Measurements from ENCODE around the gene OSBPL3.
A peak's percentile ranks its signal among the peaks of the same experiment; 100 is the strongest.

The OSBPL3 gene

GRCh38 chr7:24757353-24758275 lies 222.4 kb downstream of the OSBPL3 start, which contains the start of gene GSDME:
GSDME (minus strand) TSS chr7:24757464; CDS start chr7:24749774, 7,690 bp downstream.
- H3K27me3 ChIP-seq = peaks cover 29 to 52% (median 44%) of the 10 kb centered on the region in 11 experiments
- 0 out of 22 replicates have a peak, but pooled peaks cover 0 to 6% (median 0%) of the 10 kb centered on the region in 11 experiments for H3K9me3 ChIP-seq (replicated peaks in 1 of 11)
- TF ChIP-seq Cebpa-rat (IDR thresholded peaks at IDR 0.05) = no peak
- H3K9ac ChIP-seq = peak within 1 kb of the TSS; percentile 67 to 81 (median 79)
- H3K4me1 ChIP-seq = peaks cover 13 to 34% (median 30%) of the 10 kb centered on the region in 10 experiments; a peak in 18 of 20 replicates
- H3K36me3 ChIP-seq = no peaks in the 10 kb centered on the region
- peak within 1 kb of the TSS; percentile 25 to 79 (median 71); a peak in 21 of 22 replicates for H3K27ac ChIP-seq
- H3K4me2 ChIP-seq = peak within 1 kb of the TSS; percentile 72 to 98 (median 92)
- H3K4me3 ChIP-seq = peak within 1 kb of the TSS; percentile 58 to 82 (median 72)
- peaks cover 0 to 8% (median 0%) of the 10 kb centered on the region in 11 experiments; a peak in 1 of 22 replicates for H4K20me1 ChIP-seq

GRCh38 chr7:24756545-24757352 lies 223.2 kb downstream of the OSBPL3 start:
- peaks cover 29 to 52% (median 44%) of the 10 kb centered on the region in 11 experiments for H3K27me3 ChIP-seq
- H3K27ac ChIP-seq = peak overlapping the region; percentile 25 to 79 (median 71); a peak in 21 of 22 replicates
- no peak for TF ChIP-seq Cebpa-rat (IDR thresholded peaks at IDR 0.05)
- peak overlapping the region; percentile 58 to 82 (median 72) for H3K4me3 ChIP-seq
- 0 out of 22 replicates have a peak, but pooled peaks cover 0 to 6% (median 0%) of the 10 kb centered on the region in 11 experiments for H3K9me3 ChIP-seq (replicated peaks in 1 of 11)
- H4K20me1 ChIP-seq = peaks cover 0 to 8% (median 0%) of the 10 kb centered on the region in 11 experiments; a peak in 1 of 22 replicates
- peak overlapping the region; percentile 67 to 81 (median 79) for H3K9ac ChIP-seq
- peak overlapping the region; percentile 72 to 98 (median 92) for H3K4me2 ChIP-seq
- peaks cover 13 to 35% (median 30%) of the 10 kb centered on the region in 10 experiments; a peak in 18 of 20 replicates for H3K4me1 ChIP-seq
- H3K36me3 ChIP-seq = no peaks in the 10 kb centered on the region

GRCh38 chr7:24755541-24756407 lies 224.2 kb downstream of the OSBPL3 start:
- Histone ChIP-seq H3K27me3 (peaks cover 29 to 52% (median 44%) of the 10 kb centered on the region in 11 experiments), H3K9ac (peak overlapping the region in 1 of 11 experiments; percentile 77; a peak in 1 of 22 replicates), H3K36me3 (no peaks in the 10 kb centered on the region), H3K27ac (peak overlapping the region in 4 of 11 experiments; percentile 58 to 77 (median 68); a peak in 4 of 22 replicates), H3K9me3 (replicated peaks in 1 of 11) (0 out of 22 replicates have a peak, but pooled peaks cover 0 to 1% (median 0%) of the 10 kb centered on the region in 11 experiments), H3K4me1 (peaks cover 13 to 35% (median 30%) of the 10 kb centered on the region in 10 experiments; a peak in 18 of 20 replicates), H3K4me2 (peak overlapping the region; percentile 72 to 98 (median 92)), H4K20me1 (peaks cover 0 to 8% (median 0%) of the 10 kb centered on the region in 11 experiments; a peak in 1 of 22 replicates), H3K4me3 (peak overlapping the region in 4 of 10 experiments; percentile 58 to 82 (median 66); a peak in 3 of 20 replicates)
- TF ChIP-seq Cebpa-rat (IDR thresholded peaks at IDR 0.05) = no peak

GRCh38 chr7:24754906-24755506 lies 225.0 kb downstream of the OSBPL3 start:
- peaks cover 29 to 52% (median 44%) of the 10 kb centered on the region in 11 experiments for H3K27me3 ChIP-seq
- H3K9me3 ChIP-seq (replicated peaks in 1 of 11) = no peaks in the 10 kb centered on the region
- no peak overlapping the region for H3K9ac ChIP-seq
- H3K36me3 ChIP-seq = no peaks in the 10 kb centered on the region
- no peak overlapping the region for H3K4me3 ChIP-seq
- H3K4me2 ChIP-seq = peak overlapping the region in 9 of 11 experiments; percentile 72 to 98 (median 92); a peak in 18 of 22 replicates
- H3K4me1 ChIP-seq = peaks cover 13 to 35% (median 30%) of the 10 kb centered on the region in 10 experiments; a peak in 18 of 20 replicates
- H3K27ac ChIP-seq = no peak overlapping the region
- no peak for TF ChIP-seq Cebpa-rat (IDR thresholded peaks at IDR 0.05)
- H4K20me1 ChIP-seq = peaks cover 0 to 8% (median 0%) of the 10 kb centered on the region in 11 experiments; a peak in 1 of 22 replicates

DNA sequence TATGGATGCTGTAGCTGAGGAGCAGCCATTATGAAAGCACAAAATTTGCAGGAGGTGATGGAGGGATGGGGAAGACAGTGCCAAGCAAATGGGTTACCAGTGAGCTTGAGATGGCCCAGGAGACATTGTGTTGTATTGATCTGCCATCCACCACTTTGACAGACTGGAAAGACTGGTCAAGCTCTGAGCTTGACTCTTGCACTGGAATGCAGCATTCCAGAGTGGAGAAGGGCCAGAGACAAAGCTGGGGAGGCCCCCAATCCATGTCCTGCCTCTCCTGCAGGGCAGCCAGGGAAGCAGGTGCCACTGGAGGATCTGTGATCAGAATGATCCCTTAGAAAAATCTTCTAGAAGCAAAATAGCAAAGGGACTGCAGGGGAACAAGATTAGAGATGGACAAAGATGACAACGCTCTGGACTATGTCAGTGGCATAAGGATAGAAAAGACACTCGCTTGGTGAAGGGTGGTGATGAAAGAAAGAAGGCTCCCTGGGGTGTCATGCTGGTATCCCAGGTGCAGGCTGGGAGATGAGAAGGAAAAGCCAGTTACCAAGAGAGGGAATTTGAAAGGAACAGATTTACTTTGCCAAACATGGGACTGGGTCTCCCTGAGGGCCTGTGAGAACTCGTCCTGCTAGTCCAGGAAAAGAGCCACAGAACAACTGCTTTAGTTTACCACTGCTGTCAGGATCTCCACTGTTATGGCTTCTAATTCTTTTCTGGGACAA lies 227.7 kb downstream of the OSBPL3 start:
- peaks cover 9 to 30% (median 20%) of the 10 kb centered on the region in 10 experiments; a peak in 18 of 20 replicates for H3K4me1 ChIP-seq
- H3K27me3 ChIP-seq = peaks cover 12 to 28% (median 21%) of the 10 kb centered on the region in 11 experiments
- H3K27ac ChIP-seq = no peak overlapping the region
- peak overlapping the region in 6 of 11 experiments; percentile 0 to 22 (median 8); a peak in 3 of 22 replicates for H3K4me2 ChIP-seq
- H4K20me1 ChIP-seq = no peaks in the 10 kb centered on the region
- H3K9ac ChIP-seq = no peak overlapping the region
- no peak overlapping the region for H3K4me3 ChIP-seq
- no peaks in the 10 kb centered on the region for H3K36me3 ChIP-seq
- H3K9me3 ChIP-seq (replicated peaks in 1 of 11) = no peaks in the 10 kb centered on the region
- TF ChIP-seq Cebpa-rat (IDR thresholded peaks at IDR 0.05) = no peak

DNA sequence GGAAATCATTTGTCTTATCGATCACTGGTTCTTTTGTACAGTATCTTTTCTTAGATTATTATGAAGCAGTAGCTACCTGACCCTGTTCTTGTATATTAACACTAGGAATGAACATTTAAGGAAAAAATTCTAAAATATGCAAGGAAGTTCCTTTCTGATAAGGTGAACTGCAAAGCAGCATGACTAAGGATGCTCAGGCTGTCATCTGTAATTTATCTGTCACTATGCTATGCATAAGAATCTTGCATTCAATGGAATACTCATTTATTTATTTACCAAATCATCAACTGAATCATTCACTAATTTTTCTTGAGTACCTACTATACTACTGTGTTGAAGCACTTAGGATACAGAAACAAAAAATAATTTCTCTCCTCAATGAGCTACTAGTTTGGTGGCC lies 228.5 kb downstream of the OSBPL3 start:
- Histone ChIP-seq H3K27ac (no peak overlapping the region), H3K9me3 (replicated peaks in 1 of 11) (no peaks in the 10 kb centered on the region), H3K4me3 (no peak overlapping the region), H3K36me3 (no peaks in the 10 kb centered on the region), H3K27me3 (peaks cover 5 to 20% (median 13%) of the 10 kb centered on the region in 11 experiments), H4K20me1 (no peaks in the 10 kb centered on the region), H3K4me2 (no peak overlapping the region), H3K4me1 (peaks cover 6 to 27% (median 17%) of the 10 kb centered on the region in 10 experiments; a peak in 18 of 20 replicates), H3K9ac (no peak overlapping the region)
- TF ChIP-seq Cebpa-rat (IDR thresholded peaks at IDR 0.05) = no peak
